Inflammatory macrophage treated with lipopolysaccharide for 4 hours (primary cell): ENCODE data around the gene TRMT112.
A peak's percentile ranks its signal among the peaks of the same experiment; 100 is the strongest.

Source experiments
- DNase-seq: peaks from one replicate; pipeline ENCODE4 v3.0.0-alpha.2; 2020

TRMT112 gene

GRCh38 chr11:64317325-64317960, at the start of gene TRMT112:
Gene TRMT112, minus strand, starts transcription at chr11:64317559. Its CDS starts 33 bp downstream, at chr11:64317526.
- DNase-seq = peak; percentile 97

DNA sequence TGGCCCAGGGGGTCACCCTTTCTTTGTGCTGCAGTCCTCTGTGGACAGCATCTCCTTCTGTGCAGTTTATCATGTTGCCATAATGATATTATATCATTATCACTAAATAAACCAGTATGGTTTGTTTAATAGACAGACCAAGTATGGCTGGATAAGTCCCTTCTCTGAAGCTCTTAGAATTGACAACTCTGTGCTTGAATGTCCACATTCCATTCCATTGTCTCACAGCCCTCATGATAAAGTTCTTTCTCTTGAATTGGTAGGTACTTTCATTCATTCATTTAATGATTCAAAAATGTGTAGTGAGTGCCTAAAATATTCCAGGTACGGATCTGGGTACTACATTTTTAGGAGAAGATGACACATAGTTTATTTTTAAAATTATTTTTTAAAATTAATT, 49.4 kb upstream of the TRMT112 start:
- DNase-seq = no peak

DNA sequence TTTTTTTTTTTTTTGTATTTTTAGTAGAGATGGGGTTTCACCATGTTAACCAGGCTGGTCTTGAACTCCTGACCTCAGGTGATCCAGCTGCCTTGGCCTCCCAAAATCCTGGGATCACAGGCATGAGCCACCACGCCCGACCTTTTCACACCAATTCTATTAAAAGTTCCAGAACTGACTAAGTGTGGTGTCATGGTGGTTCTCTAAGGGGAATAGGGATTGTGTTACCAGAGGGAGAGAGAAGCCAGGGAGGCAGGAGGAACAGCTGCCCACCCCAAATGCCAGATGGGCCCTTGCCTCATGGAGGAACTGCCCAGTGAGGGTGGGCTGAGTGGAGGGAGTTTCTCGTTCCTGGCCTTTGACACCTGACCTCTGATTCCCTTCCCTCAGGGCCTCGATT, 47.6 kb upstream of the TRMT112 start:
- DNase-seq = no peak

DNA sequence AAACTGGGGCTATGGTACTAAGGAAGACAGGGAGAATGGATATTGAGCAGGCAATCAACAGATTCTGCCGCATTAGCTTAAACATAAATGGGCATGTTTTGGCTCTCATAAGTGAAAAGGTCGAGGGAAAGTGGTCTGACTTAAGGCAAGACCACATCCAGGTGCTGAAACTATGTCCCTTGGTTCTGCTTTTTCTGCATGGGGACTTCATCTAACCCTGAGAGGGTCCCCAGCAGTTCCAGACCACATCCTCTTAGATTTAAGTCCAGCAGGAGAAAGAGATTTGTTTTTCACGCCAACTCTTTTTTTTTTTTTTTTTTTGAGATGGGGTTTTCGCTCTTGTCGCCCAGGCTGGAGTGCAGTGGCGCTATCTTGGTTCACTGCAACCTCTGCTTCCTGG, 47.1 kb upstream of the TRMT112 start:
- no peak for DNase-seq

- DNase-seq = no peak
Observed at GRCh38 chr11:64362339-64362738, 45.0 kb upstream of the TRMT112 start.

- no peak for DNase-seq
Observed at GRCh38 chr11:64361659-64362058, 44.3 kb upstream of the TRMT112 start.

DNA sequence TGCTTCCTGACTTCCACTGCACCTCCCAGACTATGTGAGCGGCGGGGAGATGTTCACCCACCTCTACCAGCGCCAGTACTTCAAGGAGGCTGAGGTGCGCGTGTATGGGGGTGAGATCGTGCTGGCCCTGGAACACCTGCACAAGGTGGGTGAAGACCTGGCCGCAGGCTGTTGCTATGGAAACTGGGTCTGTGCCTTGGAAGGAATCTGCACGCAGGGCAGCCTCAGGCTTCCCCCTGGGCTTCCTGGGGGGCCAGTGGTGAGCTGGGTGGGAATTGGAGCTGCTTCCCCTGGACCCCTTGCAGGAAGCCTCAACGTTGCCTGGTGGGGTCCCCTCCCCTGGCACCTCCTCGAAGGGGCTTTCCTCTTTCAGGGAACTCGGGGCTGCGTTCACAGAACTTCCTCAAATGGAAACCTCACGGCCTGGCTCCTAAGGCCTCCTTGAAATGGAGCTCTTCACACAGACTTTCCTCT, 43.1 kb upstream of the TRMT112 start:
- peak; percentile 43 for DNase-seq

- DNase-seq = peak; percentile 25
Observed at GRCh38 chr11:64359712-64360445, 42.5 kb upstream of the TRMT112 start.

GRCh38 chr11:64358907-64359711, 41.8 kb upstream of the TRMT112 start, which contains the start of gene RPS6KA4:
Gene RPS6KA4, plus strand, starts transcription at chr11:64359162. Its CDS starts 74 bp downstream, at chr11:64359236.
- peak; percentile 78 for DNase-seq

DNA sequence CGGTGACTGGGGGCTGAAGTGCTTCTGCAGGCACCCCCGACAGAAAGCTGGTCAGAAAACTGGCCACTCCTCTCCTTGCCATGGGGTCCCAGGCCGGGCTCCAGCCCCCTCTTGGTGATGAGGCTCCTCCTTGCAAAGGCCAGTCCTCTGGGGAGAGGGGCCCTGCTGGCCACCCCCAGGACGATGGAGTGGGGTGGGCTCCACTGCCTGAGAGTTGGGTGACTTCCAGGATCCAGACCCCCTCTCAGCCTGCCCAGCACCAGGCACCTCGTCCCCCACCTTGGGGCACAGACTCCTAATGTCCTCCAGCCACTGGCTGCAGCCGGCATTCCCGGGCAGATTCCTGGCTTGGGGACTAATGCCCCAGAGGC, 41.2 kb upstream of the TRMT112 start:
- DNase-seq = no peak

DNA sequence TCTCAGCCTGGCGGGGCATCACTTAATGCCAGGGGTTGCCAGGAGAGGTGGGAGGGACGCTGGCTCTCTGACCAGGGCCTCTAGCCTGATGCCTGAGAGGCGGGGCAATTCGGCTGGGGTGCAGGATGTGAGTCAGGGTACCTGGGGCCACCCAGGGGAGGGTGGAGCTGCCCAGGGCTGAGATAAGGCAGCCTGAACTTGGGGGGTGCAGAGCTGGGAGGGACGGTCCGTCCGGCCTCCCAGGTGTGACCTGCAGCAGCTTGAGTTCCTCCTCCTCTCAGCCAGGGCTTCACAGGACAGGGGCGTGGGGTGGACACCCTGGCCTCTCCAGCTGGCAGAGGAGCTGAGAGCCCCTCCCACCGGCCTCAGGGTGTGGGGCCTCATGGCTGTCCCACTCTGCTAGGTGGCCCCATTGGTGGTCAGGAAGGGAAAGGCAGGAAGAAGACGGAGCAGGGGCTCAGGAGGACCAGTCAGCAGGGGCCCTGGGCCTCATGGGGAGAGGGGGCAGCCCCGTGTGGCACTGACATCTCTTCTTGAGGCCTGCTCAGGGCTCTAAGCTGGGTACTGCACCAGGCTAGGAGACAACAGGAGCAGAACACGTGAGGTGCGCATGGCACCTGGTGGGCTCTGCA, 40.7 kb upstream of the TRMT112 start:
- no peak for DNase-seq

- no peak for DNase-seq
Observed at GRCh38 chr11:64357446-64357845, 40.1 kb upstream of the TRMT112 start.

- peak; percentile 54 for DNase-seq
Observed at GRCh38 chr11:64356498-64357411, 39.4 kb upstream of the TRMT112 start.

DNA sequence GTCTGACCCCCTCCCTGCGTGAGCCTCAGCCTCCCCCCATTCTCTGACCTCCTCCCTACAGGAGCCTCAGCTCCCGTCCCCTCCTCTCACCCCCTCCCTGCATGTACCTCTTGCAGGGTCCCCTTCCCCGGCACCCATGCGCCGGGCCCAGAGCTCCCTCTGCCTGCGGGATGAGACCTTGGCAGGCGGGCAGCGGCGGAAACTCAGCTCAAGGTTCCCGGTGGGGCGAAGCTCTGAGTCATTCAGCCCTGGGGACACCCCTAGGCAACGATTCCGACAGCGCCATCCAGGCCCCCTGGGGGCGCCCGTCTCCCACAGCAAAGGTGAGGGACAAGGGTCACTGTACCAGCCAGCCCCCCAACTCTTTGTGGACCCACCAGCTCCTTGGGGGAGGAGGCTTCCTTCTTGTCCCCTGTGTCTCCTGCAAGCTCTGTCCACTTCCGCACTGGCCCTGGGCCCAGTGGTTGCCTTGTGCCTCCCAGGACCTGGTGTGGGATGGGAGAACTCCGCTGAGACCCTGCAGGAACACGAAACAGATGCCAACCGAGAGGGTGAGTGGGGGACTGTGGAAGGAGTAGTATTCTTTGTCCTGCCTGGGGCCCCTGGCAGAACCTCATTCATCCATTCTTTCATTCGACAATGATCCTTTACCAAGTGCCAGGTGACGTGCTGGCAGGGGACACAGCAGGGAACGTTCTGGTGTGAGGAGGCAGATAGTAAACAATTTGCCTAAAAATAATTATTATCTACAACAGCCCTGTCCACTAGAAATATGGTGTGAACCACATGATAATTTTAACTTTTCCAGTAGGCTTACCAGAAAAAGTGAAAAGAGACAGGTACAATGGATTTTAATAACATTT, 38.0 kb upstream of the TRMT112 start:
- DNase-seq = peak; percentile 71

- DNase-seq = no peak
Observed at GRCh38 chr11:64353715-64354506, 36.6 kb upstream of the TRMT112 start.

GRCh38 chr11:64352995-64353714, 35.8 kb upstream of the TRMT112 start:
- DNase-seq = no peak

DNA sequence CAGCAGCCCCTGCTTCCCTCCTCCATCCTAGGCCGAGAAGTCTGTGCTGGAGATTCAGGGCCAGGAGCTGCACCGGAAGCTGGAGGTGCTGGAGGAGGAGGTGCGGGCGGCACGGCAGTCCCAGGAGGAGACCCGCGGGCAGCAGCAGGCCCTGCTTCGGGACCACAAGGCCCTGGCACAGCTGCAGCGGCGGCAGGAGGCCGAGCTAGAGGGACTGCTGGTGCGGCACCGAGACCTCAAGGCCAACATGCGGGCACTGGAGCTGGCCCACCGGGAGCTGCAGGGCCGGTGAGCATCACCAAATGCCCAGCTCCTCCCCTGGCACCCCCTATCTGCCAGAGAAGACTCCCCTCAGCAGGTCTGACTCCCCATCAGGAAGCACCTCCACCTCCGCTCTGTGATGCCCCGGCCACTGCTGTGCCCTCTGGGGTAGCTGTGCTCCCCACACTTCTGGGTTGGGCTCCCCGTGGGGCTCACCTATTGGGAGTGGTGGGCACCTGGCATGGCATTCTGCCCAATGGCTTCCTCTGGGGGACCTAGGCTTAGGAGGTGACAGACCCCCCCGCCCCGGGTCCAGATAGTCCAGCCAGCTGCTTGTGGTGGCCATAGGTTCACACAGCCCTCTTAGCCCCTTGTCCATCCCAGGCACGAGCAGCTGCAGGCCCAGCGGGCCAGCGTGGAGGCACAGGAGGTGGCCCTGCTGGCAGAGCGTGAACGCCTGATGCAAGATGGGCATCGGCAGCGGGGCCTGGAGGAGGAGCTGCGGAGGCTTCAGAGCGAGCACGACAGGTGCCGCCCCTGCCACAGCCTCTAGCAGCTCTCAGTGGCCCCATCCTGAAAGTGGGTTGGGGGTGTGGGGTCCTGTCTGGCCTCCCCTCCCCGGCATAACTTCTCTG, 35.0 kb upstream of the TRMT112 start:
- no peak for DNase-seq

DNA sequence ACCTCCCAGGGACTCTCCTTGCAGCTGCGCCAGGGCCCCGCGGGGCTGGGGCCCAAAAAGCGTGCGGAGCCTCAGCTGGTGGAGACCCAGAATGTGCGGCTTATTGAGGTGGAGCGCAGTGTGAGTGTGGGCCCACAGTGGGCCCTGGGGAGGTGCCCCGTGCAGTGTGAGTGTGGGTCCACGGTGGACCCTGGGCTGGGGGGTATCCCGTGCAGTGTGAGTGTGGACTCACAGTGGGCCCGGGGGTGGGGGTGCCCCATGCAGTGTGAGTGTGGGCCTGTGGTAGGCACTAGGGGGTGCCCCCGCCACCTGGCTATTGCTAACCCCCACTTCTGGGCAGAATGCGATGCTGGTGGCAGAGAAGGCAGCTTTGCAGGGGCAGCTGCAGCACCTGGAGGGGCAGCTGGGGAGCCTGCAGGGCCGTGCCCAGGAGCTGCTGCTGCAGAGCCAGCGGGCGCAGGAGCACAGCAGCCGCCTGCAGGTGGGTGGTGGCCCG, 33.8 kb upstream of the TRMT112 start:
- no peak for DNase-seq
